Measurements from ENCODE around the gene SLC6A12. TPM values are rescaled to one million over a fixed set of nuclear protein-coding genes. Genes with fewer than 3 reads are reported as not detected.

Gene SLC6A12
- total and polyA plus RNA-seq, 9 of the 15 experiments (the other 6 are each of a cell fraction or from before 2014, with no cell fraction given), result not detected

DNA sequence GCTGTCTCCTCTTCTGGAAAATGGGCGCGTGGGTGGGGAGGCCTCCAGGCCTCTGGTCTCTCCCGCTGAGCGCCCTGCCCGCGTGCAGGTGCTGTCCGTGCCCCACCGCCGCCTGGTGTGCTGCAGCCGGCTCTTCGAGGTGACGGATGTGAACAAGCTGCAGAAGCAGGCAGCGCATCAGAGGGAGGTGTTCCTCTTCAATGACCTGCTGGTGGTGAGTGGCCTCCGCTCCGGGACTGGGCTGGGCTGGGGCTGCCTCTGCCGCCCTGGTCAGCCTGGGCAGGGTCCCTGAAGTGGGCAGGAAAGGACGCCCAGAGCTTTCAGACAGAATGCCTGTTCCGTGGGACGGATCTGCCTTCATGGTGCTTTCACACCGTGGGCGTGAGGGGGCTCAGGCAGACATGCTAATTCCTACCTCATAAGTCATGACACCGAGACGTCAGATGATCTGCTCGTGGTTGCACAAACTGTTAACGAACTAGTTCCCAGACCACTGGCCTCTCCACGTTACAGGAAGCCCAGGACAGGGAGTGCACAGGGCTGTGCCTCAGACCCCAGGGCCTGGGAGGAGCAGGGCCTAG lies 50.5 kb downstream of the SLC6A12 start:
- H3K36me3 ChIP-seq (ENCODE audit: control insufficient read depth, insufficient read depth, low read length), result no peaks in the 10 kb centered on the region
- H4K20me1 ChIP-seq (replicated peaks; ENCODE audit: control insufficient read depth, insufficient read depth, low read length), result 0 out of 2 replicates have a peak, but pooled peaks cover 10% of the 10 kb centered on the region
- H3K4me1 ChIP-seq (replicated peaks in 1 of 2; ENCODE audit: control insufficient read depth in 2 of 2, insufficient read depth in 2 of 2, low read length in 2 of 2), result peaks cover 0 to 12% of the 10 kb centered on the region in 2 experiments; a peak in 1 of 5 replicates
- FAIRE-seq (no peak), DNase-seq (ENCODE audit: extremely low read depth in 1 of 4, low spot score in 3 of 4) (no peak), ATAC-seq (no peak)
- TF ChIP-seq, protein P1, sequence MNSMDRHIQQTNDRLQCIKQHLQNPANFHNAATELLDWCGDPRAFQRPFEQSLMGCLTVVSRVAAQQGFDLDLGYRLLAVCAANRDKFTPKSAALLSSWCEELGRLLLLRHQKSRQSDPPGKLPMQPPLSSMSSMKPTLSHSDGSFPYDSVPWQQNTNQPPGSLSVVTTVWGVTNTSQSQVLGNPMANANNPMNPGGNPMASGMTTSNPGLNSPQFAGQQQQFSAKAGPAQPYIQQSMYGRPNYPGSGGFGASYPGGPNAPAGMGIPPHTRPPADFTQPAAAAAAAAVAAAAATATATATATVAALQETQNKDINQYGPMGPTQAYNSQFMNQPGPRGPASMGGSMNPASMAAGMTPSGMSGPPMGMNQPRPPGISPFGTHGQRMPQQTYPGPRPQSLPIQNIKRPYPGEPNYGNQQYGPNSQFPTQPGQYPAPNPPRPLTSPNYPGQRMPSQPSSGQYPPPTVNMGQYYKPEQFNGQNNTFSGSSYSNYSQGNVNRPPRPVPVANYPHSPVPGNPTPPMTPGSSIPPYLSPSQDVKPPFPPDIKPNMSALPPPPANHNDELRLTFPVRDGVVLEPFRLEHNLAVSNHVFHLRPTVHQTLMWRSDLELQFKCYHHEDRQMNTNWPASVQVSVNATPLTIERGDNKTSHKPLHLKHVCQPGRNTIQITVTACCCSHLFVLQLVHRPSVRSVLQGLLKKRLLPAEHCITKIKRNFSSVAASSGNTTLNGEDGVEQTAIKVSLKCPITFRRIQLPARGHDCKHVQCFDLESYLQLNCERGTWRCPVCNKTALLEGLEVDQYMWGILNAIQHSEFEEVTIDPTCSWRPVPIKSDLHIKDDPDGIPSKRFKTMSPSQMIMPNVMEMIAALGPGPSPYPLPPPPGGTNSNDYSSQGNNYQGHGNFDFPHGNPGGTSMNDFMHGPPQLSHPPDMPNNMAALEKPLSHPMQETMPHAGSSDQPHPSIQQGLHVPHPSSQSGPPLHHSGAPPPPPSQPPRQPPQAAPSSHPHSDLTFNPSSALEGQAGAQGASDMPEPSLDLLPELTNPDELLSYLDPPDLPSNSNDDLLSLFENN (IDR thresholded peaks at IDR 0.05; ENCODE audit: low read depth in 2 of 2, low read length in 2 of 2), result no peak
- TF ChIP-seq, protein P2, sequence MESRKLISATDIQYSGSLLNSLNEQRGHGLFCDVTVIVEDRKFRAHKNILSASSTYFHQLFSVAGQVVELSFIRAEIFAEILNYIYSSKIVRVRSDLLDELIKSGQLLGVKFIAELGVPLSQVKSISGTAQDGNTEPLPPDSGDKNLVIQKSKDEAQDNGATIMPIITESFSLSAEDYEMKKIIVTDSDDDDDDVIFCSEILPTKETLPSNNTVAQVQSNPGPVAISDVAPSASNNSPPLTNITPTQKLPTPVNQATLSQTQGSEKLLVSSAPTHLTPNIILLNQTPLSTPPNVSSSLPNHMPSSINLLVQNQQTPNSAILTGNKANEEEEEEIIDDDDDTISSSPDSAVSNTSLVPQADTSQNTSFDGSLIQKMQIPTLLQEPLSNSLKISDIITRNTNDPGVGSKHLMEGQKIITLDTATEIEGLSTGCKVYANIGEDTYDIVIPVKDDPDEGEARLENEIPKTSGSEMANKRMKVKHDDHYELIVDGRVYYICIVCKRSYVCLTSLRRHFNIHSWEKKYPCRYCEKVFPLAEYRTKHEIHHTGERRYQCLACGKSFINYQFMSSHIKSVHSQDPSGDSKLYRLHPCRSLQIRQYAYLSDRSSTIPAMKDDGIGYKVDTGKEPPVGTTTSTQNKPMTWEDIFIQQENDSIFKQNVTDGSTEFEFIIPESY (CRISPR knock-in tag; IDR thresholded peaks at IDR 0.05), result 0 out of 2 replicates have a peak, but pooled peaks have one; percentile 17
- peaks cover 10 to 33% of the 10 kb centered on the region in 2 experiments; a peak in 4 of 5 replicates for H3K27me3 ChIP-seq (ENCODE audit: control insufficient read depth in 2 of 2, insufficient read depth in 2 of 2, low read length in 2 of 2)
- H3K9me3 ChIP-seq (replicated peaks; ENCODE audit: control insufficient read depth, insufficient read depth, low read depth, low read length), result no peaks in the 10 kb centered on the region
- H3K27ac ChIP-seq (ENCODE audit: extremely low read depth, low read depth, low read length), result no peak overlapping the region
- H3K9me1 ChIP-seq (ENCODE audit: control insufficient read depth, insufficient read depth, low read length), result no peaks in the 10 kb centered on the region
- in situ Hi-C loops (cut with MboI) (no loop called here), intact Hi-C loops (cut with micrococcal nuclease) (no loop called here)
- no peak overlapping the region for H2AFZ ChIP-seq (ENCODE audit: low read depth, low read length)
- no peaks in the 10 kb centered on the region for H3K79me2 ChIP-seq (ENCODE audit: control insufficient read depth, insufficient read depth, low read length)
- no peak overlapping the region for H3K4me3 ChIP-seq
- BruUV-seq (replicated peaks), result no TSS peak
- 29% methylated on average over 13 of the region's 26 CpGs for WGBS (ENCODE audit: insufficient coverage, low coverage, missing lambda C conversion rate)
- POLR2A ChIA-PET, result no interaction called here
- CTCF ChIA-PET (ENCODE audit: low intra/inter-chr PET ratio), result no interaction called here
- H3K9ac ChIP-seq (ENCODE audit: insufficient read depth in 1 of 2, low read depth in 2 of 2, low read length in 2 of 2), result peak overlapping the region in 1 of 2 experiments; percentile 58; a peak in 1 of 4 replicates
- H3K4me2 ChIP-seq (ENCODE audit: insufficient read depth, low read length), result no peak overlapping the region
